Jurkat, Clone E6-1 (cell line): ENCODE data around the gene SLC26A8. TPM values are rescaled to one million over a fixed set of nuclear protein-coding genes. Genes with fewer than 3 reads are reported as not detected.

Source experiments
- DNase-seq: peaks from one replicate; pipeline ENCODE4 v3.0.0-alpha.2; 2011; ENCODE audit warnings: low read depth, low spot score
- H3K4me3 ChIP-seq: 2 replicates; pipeline ENCODE4 v1.5.1; 2011; ENCODE audit warnings: mild to moderate bottlenecking, low read length, control low read depth, moderate library complexity
- polyA plus RNA-seq: library from polyadenylated mRNA; unstranded; fragments of >200 nt; gene quantifications from one replicate; pipeline ENCODE4 v1.2.1, GENCODE V29; 2012; ENCODE audit warnings: missing spikeins; ENCODE audit not compliant: insufficient read length, insufficient read depth

The SLC26A8 gene, protein sequence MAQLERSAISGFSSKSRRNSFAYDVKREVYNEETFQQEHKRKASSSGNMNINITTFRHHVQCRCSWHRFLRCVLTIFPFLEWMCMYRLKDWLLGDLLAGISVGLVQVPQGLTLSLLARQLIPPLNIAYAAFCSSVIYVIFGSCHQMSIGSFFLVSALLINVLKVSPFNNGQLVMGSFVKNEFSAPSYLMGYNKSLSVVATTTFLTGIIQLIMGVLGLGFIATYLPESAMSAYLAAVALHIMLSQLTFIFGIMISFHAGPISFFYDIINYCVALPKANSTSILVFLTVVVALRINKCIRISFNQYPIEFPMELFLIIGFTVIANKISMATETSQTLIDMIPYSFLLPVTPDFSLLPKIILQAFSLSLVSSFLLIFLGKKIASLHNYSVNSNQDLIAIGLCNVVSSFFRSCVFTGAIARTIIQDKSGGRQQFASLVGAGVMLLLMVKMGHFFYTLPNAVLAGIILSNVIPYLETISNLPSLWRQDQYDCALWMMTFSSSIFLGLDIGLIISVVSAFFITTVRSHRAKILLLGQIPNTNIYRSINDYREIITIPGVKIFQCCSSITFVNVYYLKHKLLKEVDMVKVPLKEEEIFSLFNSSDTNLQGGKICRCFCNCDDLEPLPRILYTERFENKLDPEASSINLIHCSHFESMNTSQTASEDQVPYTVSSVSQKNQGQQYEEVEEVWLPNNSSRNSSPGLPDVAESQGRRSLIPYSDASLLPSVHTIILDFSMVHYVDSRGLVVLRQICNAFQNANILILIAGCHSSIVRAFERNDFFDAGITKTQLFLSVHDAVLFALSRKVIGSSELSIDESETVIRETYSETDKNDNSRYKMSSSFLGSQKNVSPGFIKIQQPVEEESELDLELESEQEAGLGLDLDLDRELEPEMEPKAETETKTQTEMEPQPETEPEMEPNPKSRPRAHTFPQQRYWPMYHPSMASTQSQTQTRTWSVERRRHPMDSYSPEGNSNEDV
- polyA plus RNA-seq, result not detected

DNA sequence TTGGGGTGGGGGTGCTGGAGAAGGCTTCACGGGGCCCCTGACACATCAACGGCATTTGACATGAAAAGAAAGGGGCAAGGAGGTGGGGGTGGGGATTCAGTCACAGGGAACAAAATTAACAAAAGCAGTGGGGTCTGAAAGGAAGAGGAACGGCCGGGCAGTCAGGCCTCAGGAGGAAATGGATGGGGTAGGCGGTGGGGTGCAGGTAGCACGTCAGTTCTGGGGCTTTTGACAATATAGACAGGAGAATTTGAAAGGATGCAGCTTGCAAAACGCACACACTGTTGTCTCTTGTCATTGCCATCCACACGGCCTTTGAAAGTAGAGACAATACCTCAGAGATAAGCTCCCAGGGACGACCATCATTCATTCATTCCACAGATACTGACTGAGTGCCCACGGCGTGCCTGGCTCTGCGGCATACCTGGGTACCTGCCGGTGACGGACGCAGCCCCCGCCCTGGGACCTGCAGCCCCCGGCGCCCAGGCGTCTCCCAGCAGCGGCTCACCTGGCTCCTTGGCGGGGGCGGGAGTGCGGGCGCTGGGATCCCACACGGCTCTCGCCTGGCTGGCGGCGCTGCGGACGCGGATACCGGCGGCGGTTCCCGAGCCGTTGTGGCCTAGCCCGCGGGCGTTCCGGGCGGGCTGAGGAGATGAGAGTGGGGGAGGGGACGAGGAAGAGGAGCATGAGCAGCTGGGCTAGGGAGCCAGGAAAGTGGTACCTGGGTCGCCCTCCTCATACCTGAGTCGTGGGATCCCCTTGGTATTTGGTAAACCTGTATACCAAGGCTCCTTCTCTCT lies at the start of gene SLC26A8:
Gene SLC26A8, minus strand, starts transcription at position 646 of the 800 bp plus-strand sequence. CDS start 4,934 bp downstream, outside the sequence.
- H3K4me3 ChIP-seq, result no peak within 1 kb of the TSS
- DNase-seq, result no peak

DNA sequence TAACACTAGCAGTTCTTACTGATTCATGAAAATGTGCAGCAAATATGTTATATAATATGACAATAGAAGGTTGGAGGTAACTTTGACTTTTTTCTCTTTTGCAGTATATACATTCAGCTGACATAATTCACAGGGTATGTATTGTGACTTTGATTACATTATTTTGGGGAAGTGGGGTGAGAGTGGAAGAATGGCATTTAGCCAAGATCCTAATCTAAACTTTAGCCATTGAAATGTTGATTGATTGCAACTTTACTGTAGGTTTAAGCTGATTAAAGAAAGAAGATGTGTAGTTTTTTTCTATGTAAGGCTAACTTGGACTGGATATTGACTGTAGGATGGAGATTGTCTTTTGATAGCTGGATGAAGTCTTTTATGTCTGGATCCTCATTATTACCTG lies 49.1 kb upstream of the SLC26A8 start:
- no peak for DNase-seq
- H3K4me3 ChIP-seq, result no peak overlapping the region

DNA sequence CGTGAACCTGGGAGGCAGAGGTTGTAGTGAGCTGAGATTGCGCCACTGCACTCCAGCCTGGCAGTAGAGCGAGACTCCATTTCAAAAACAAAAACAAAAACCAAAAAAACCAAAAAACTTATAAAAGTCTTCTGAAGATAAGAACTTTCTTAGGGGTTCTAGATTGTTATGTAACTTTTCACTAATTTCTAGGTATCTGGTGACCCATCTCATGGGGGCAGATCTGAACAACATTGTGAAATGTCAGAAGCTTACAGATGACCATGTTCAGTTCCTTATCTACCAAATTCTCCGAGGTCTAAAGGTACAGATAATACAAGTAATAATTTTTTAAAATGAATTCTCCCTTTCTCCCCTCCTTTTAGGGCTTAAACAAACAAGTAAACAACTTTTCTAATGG lies 48.2 kb upstream of the SLC26A8 start:
- H3K4me3 ChIP-seq, result no peak overlapping the region
- no peak for DNase-seq

DNA sequence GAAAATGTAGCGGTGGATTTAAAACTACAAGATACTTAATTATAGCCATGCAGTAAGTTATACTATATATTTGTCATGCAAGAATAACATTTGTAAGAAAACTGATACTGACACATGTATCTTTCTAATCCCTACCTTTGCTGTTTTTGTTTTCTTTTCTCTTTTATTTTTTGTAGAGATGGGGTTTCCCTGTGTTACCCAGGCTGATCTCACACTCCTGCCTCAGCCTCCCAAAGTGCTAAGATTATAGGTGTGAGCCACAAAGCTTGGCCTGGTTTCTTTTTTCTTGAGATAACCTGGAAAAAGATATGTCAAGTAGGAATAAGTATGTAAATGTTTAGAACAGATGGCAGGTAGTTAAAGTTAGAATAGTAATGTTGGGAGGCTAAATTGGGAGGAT lies 47.3 kb upstream of the SLC26A8 start:
- H3K4me3 ChIP-seq, result no peak overlapping the region
- no peak for DNase-seq

DNA sequence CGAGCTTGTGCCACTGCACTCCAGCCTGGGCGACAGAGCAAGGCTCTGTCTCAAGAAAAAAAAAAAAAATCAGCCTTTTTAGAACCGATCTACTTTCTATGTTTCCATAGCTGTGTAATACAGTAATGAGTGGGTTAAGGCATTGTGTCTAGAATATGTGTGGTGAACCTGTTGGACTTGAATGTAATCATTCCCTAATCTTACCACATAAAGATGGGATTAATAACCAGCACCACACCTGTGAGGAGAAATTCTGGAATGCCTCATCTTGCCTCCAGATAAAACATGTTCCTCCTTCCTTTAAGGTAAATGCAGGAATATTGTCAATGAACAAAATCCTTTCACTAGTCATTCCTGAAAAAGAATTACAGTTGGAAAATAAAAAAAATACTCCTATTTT lies 46.8 kb upstream of the SLC26A8 start:
- no peak overlapping the region for H3K4me3 ChIP-seq
- no peak for DNase-seq

DNA sequence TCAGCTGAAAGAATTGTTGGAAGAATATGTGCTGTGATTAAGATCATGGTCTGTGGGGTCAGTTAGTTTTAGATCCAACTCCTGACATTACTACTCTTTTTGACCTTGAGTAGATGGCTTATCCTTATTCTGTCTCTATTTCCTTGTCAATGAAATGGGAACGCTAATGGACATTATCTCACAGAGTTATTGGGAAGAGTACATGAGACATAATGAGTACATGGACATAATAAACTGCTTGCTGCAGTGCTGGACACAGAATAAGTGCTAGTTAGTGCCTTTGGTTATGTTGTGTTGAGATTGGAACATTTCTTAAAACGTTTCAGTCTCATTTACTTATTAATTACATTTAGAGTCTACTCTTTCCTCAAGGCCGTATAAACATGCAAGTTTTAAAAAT lies 45.8 kb upstream of the SLC26A8 start:
- no peak overlapping the region for H3K4me3 ChIP-seq
- DNase-seq, result no peak

DNA sequence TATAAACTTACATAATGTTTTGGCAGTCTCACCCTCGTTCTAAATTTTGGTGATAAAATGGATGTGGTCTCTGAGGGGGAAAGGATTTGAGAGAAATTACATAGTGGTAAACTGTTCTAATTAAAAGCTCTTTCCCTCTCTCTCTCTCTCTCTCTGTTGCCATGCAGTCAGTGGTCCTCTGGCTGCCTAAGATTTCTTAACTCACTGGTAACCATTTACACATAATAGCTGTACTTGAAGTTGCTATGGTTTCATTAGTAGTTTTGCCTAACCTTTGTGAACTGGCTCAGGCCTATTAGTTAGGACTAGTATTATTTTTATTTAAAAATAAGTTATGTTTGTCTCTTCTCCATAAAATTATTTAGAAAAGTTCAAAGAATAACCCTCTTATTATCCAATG lies 45.1 kb upstream of the SLC26A8 start:
- no peak overlapping the region for H3K4me3 ChIP-seq
- no peak for DNase-seq

DNA sequence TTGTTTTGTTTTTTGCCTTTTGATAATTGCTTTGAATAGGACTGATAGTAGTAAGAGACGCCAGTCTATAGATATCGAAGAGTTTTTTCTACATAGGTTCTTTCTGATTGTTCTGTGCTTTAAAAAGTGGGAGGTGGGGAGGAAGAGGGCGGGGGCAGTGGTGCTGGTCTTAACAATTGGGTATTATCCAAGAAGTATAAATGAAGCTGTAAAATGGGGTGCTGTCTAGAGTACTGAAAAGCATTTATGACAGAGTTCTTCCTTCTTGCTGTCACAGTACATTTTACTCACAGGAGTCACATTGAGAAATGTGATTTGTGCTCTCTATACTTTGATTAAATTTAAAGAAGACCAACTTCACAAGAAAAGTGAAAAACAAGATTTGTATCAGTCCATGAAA lies 44.1 kb upstream of the SLC26A8 start:
- no peak for DNase-seq
- no peak overlapping the region for H3K4me3 ChIP-seq

DNA sequence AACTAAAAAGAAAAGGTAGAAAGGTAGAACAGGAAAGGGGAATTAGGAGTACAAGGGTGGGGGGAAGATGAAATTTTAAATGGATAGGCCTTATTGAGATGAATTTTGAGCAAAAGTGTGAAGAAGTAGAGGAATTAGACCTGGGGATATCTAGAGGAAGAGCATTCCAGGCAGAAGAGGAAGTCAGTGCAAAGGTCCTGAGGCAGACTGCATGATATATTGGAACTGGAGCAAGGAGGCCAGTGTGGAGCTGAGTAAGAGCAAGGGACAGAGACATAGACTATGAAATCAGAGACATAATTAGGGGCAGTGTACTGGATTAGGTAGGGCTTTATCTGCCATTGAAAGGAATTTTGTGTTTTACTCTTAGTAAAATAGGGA lies 43.6 kb upstream of the SLC26A8 start:
- no peak overlapping the region for H3K4me3 ChIP-seq
- no peak for DNase-seq

DNA sequence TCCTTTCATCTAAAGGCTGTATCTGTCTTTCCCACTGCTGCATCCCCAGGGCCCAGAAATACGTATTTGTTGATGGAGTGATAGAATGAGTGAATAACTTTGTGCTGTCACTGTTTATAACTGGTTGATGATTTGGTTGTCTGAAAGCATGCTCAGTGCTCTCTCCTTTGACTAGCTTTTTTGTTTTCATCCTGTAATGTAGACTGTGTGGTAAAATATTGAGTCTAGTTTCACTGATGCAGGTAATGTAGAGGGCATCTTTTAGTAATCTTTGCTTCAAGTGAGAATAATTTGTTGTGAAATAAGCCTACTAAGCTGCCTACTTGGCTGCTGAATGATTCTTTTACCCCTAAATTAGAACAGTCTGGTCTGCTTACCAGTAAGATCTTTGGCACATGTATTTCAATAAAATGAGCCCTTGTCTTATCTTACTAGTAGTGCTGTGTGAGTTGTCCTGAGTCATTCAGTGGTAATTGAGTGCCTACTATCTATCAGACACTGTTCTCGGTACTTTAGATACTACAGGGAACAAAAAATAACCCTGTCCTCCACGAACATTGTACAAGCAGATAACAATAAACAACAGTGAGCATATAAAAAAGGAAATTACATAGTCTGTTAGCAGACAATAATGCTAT lies 43.1 kb upstream of the SLC26A8 start:
- no peak overlapping the region for H3K4me3 ChIP-seq
- DNase-seq, result no peak

DNA sequence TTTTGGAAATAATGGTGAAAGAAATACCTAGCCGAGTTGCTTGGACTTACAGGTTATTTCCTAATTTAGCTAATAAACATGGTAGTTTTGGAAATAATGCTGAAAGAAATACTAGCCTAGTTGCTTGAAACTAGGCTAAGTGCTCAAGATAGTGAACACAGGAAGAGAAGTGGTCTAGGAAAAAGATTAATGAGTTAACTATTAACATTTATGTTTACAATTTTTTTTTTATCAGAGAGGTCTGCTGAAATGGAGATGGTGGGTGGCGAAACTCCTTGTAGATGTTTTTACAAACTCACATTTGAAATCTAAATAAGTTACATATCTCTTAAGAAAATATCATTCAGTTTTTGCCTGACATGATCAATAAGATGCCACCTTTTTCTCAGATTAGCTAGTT lies 42.4 kb upstream of the SLC26A8 start:
- no peak overlapping the region for H3K4me3 ChIP-seq
- no peak for DNase-seq

DNA sequence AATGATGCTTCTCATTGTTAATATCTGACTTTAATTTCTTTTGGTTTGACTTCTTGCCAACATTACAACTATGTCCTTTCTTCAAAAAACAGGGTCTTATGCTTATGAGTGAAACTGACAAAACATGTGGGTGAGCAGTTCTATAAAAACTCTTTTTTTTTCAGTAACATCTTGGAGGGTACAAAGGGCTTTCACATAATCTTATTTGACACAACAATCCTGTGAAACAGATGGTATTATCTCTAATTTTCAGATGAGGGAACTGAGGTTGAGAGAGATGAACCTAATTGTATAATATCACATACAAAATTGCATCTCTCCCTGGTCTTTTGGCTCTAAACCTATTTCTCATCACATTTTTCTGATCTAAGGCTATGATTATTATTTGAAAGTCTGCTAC lies 41.5 kb upstream of the SLC26A8 start:
- DNase-seq, result no peak
- no peak overlapping the region for H3K4me3 ChIP-seq

DNA sequence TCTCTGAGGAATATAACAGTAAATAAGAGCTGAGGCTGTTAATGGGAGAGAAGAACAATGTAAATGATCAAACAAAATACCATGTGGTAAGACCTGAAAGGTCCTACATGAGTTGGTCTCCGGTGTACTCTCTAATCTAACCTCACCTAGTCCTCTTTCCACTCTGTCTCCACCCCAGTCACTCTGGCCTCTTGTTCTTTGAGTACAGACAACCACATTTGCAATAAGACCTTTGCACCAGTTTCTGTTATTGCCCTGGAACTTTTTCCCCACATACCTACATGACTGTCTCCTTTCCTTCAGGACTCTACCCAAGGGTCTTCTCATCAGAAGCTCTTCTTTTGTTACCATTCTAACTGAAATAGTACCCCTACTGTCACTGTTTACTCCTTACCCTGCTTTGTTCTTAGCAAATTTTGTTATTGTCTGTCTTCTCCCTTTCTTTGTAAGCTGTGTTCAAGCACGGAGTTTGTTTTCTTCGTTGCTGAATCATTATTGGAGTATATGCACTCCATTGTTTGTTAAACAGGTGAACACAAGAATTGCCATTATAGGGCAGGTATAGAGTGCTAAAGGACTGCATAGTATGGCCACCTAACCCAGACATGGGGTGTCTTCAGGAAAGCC lies 40.4 kb upstream of the SLC26A8 start:
- no peak overlapping the region for H3K4me3 ChIP-seq
- DNase-seq, result no peak

DNA sequence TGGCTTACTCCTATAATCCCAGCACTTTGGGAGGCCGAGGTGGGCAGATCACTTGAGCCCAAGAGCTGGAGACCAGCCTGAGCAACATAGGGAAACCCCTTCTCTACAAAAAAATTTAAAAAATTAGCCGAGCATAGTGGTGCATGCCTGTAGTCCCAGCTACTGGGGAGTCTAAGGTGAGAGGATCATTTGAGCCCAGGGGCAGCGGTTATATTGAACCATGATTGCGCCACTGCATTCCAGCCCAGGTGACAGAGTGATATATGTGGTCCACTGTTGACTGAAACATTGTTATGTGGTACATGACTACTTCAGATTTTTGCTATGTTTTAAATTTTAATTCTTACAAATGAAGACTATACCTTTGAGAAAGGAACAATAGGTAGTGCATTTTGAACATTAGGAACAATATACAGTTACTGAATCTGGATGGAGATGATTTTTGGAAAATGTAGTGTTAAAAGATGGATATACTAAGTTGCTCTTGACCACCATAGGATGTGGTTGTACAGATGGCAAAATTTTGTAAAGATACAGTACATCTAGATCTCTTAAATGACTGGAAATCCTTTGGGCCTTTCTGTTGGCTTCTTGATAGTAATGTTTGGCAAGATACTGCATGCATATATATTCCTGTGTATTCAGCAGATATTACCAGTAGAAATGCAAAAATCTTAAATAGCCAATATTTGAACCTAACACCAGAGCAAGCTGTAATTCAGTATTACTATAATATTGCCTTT lies 39.0 kb upstream of the SLC26A8 start:
- no peak for DNase-seq
- no peak overlapping the region for H3K4me3 ChIP-seq

DNA sequence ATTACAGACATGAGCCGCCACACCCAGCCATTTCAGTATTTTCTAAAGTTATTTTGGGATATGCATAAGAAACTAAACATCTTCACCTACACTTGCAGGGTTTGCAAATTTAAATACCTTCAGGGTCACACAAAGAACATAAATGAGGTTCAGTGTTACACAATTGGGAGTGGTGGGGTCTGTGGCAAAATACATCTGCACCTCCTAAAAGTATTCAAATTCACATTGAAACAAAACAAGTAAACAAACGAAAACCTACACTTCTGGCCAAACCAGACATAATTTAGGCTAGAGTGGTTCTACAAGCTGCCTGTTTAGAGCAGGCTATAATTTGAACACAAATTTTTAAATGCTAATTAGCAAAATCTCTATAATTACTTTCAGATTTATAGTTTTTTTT lies 37.8 kb upstream of the SLC26A8 start:
- H3K4me3 ChIP-seq, result no peak overlapping the region
- no peak for DNase-seq

DNA sequence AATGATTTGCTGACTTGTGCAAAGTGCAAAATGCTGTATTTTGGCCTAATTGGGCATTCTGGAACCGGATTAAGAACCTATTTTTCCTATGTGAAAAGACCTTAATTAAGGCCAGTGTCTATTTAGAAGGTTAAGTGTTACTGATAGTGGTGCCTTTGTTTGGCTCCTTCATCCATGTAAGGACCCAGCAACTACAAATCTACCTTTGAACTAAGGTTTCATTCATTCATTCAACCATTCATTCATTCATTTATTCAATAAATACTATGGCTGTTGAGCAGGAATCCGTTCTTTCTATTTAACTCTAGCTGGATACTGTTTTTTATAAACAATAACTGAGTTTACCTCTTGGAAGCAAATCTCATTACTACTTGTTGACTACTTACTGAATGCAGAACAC lies 36.8 kb upstream of the SLC26A8 start:
- H3K4me3 ChIP-seq, result no peak overlapping the region
- no peak for DNase-seq

DNA sequence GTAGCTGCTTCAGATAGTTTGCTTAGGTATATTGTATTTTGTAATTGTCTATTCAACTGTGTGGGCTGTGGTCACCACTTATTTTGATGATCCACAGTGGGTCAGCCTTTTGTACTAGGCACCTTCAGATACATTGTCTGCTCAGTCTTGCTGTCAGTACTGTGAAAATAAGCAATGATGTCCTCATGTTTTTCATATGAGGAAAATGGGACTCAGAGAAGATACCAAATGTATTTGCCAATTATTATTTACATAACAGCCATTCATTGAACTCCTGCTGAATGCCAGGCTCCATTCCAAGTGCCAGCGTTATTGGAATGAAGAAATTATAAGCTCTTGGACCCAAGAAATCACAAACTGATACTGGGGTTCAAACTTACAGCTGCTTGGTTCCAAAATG lies 31.7 kb upstream of the SLC26A8 start:
- no peak overlapping the region for H3K4me3 ChIP-seq
- DNase-seq, result no peak

DNA sequence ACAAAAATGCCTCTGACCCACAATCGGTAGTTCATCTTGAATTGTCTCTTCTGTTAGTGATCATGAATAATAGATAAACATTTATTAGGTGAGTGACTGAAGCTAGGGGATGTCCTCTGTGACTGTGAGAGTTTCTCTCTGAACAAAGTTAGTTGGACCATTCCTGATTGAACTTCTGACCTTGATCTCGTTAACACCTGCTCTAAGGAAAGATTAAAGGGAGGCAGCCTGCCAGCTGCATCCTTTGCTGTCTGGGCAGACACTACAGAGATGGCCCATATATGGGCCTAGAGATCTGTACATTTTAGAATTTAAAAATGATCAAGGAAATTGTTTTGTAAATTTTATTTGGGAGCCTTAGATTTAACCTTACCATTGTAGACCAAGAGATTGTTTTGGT lies 30.5 kb upstream of the SLC26A8 start:
- DNase-seq, result peak; percentile 53
- H3K4me3 ChIP-seq, result no peak overlapping the region
